ENCODE results near the gene ZNF282. TPM values are rescaled to one million over a fixed set of nuclear protein-coding genes. Genes with fewer than 3 reads are reported as not detected.
"Not testable (repeated sequence)": the region's sequence is repeated elsewhere in the genome, so short reads cannot be mapped to it uniquely, and the experiment has no call there.

The ZNF282 gene
- polyA plus RNA-seq, 12 donors = 13.7 to 22.1 (median 18.9) TPM; not detected in 1

DNA sequence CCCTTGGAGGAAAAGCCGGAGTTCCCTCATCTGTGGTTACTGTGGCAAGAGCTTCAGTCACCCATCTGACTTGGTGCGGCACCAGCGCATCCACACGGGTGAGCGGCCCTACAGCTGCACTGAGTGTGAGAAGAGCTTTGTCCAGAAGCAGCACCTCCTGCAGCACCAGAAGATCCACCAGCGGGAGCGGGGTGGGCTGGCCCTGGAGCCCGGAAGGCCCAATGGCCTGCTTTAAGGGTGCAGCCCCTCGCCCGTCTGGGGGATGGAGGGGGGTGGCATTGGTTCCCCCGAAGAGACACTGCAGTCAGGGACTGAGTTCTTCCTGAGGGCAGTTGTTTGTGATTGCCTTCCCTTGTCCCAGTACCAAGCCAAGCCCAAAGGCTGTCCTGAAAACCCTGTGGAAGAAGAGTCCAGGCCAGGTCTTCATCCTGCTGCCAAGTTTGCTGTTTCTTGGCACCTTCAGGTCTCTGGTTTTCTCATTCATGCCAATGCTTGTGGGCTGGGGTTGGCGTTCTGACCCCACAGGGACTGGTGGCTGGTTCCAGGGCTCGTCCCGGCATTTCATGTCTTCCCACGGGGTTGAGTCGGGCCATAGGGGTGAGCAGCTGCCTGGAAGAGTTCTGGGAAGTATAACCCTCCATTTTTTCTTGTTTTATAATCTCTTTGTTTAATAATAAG, 59.0 kb downstream of the ZNF282 start:
- DNase-seq = no peak

DNA sequence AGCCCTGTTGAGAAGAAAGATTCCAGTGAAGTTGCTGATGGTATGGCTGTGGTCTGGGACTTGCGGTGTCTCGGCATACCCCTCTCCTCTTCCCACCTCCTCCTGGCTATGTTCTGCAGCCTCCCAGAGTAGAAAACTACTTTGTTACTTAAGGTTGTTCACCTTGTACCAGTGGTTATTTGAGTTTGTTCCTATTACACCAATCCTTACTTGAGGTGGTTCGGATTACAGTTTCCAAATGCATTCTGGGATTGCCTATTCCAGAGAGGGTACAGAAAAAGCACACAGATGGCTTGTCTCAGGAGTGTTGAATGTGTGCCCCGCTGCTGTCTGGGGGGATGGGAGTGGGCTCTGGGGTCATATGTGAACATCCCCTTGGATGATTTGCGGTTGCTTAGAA, 59.8 kb downstream of the ZNF282 start:
- DNase-seq = no peak

DNA sequence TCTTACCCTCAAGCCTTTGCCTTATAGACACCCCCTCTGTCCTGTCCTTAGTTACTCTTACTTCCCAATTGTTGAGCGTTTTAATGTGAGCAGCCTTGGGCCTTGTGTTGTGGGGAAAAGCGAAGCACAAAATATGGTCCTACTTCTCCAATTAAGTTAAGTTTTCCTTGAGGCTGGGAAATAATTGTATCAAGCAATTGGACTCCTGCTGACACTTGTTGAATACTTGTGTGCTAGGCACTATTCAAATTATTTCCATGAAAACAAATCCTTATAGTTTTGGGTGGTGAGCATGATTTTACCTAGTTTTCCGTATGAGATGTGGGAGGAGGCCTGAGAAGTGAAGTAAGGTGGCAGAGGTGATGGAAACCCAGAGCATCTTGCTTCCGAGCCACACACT, 61.2 kb downstream of the ZNF282 start:
- DNase-seq = no peak

DNA sequence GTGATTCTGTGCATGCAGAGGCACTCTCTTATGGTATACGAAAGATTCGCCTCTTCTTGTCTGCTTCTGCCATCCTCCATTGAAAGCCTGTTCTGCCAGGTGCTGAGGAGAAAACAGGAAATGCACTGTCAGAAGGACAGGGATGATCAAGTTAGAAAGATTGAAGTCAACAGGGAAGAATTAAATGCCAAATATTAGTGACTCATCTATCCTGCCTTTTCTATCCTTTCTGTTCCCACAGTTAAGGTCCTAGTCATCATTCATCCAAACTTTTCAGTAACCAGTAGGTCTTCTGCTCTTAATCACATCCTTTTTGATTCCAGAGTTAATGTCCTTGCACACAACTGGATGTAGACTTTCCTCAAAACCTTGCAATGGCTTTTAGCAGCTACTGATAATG, 61.8 kb downstream of the ZNF282 start:
- no peak for DNase-seq

DNA sequence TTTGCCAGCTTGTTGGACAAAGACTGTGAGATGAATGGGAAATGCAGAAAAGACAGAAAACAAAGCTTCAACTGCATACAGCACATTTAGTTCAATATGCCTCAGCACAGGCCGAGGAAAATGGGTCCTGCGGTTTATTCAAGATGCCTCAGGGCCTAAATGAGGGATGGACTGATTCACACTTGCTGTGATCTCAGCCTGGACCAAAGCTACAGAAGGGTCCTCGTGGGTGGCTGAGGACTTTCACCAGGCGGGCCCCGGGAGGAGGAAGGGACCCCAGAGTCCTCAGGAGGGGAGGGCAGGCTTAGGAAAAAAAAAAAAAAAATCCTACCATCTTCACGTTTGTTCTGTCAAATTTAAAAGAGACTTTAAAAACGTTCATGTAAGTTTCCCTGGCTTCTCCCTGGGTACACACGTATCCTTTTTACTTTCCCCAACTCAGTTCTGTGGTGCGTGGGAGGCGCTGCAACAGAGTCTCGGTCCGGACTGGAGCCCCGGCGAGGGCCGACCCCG, 66.0 kb downstream of the ZNF282 start:
- no peak for DNase-seq

DNA sequence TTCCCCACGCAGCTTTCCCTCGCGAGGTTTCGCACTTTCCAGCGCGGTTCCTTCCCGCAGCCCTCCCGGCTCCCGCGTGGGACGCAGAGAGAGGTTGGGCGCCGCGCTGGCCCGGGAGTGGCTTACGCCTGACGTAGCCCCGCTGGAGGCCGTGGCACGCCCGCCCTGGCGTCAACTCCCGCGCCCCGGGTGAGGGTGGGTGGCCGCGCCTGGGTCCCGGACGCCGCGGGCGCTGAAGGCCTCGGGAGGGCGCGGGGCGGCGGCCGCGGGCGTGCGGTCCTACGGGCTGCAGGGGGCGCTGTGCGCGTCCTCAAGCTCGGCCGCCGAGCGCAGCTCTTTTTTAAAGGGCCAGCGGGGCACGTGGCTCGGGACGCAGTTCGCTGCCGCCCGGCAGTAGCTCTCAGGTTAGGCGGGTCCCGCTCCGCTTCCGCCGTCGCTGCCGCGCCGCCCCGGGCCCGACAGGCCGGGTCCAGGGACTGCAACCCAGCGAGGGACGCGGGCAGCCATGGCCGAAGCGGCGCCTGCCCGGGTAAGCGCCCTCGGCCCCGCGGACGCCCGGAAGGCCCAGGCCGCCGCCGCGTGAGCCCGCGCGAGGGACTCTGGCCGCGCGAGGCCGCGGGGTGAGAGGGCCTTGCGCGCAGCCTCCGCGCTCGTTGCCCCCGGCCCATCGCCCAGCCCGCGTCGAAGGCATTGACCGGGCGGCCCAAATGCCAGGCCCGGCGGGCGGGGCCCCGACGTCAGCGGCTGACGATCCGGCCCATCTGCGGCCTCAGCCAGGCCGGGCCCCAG, 66.7 kb downstream of the ZNF282 start, which contains the start of gene ZNF783:
TSS of gene ZNF783 (plus strand) at position 368 of the 789 bp plus-strand sequence. CDS start at position 506, 138 bp downstream.
- DNase-seq = peak; percentile 88

DNA sequence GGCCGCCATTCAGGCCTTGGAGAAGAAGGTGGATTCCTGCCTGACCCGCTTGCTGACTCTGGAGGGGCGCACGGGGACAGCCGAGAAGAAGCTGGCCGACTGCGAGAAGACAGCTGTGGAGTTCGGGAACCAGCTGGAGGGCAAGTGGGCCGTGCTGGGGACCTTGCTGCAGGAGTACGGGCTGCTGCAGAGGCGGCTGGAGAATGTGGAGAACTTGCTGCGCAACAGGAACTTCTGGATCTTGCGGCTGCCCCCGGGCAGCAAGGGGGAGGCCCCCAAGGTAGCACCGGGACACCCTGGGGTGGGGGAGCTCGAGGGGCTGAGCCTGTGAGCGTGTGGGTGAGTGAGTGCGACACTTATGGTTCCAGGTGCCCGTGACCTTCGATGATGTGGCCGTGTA, 71.1 kb downstream of the ZNF282 start:
- no peak for DNase-seq

DNA sequence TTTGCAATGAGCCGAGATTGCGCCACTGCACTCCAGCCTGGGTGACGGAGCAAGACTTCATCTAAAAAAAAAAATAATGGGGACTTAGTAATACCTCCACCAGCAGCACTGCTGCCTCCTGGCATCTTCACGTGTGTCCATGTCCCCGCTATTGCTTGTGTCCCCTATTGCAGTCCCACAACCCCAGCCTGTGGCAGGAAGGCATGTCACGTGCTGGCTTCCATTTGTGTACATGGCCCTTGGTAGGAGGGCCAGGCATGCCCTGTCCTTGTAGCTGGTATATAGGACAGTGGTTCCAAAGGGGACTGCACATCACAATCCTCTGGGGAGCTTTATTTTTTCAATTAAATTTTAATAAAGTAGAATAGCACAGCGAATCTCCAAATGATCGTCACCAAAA, 72.4 kb downstream of the ZNF282 start:
- no peak for DNase-seq

DNA sequence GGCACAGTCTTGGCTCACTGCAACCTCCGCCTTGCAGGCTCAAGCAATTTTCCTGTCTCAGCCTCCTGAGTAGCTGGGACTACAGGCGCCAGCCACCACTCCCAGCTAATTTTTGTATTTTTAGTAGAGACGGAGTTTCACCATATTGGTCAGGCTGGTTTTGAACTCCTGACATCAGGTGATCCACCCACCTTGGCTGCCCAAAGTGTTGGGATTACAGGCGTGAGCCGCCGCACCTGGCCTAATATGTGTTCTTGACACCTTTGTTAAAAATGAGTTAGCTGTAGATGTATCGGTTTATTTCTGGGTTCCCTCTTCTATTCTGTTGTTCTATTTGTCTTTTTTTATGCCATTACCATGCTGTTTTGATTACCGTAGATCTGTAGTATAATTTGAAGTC, 79.1 kb downstream of the ZNF282 start:
- not testable (repeated sequence) for DNase-seq

Other genes with a start within 250 kb of the ZNF282 start
- gene PDIA4, start 167.0 kb upstream of the ZNF282 start, polyA plus RNA-seq (ENCODE audit: insufficient read length in 12 of 12) = 10 to 100 TPM in 11 of 12 donors, not detected in 1; 56.5 to 91.6 (median 73.8) TPM
- gene ZNF786, start 104.8 kb upstream of the ZNF282 start, polyA plus RNA-seq (ENCODE audit: insufficient read length in 12 of 12) = 1 to 10 TPM in 10 of 12 donors, not detected in 2; 3.2 to 6.8 (median 4.4) TPM
- 1 to 10 TPM in 11 of 12 donors, not detected in 1; 3.7 to 5.7 (median 4.1) TPM for gene ZNF425, start 69.2 kb upstream of the ZNF282 start, polyA plus RNA-seq (ENCODE audit: insufficient read length in 12 of 12)
- gene ZNF398, start 48.1 kb upstream of the ZNF282 start, polyA plus RNA-seq (ENCODE audit: insufficient read length in 12 of 12) = 10 to 100 TPM in 2 of 12 donors, 1 to 10 TPM in 9, not detected in 1; 4.0 to 12.9 (median 9.1) TPM
- 10 to 100 TPM in 4 of 12 donors, 1 to 10 TPM in 7, not detected in 1; 7.4 to 11.3 (median 9.3) TPM for gene ZNF212, start 44.1 kb downstream of the ZNF282 start, polyA plus RNA-seq (ENCODE audit: insufficient read length in 12 of 12)
- 10 to 100 TPM in 10 of 12 donors, 1 to 10 TPM in 1, not detected in 1; 9.3 to 28.5 (median 11.9) TPM for gene ZNF783, start 66.7 kb downstream of the ZNF282 start, polyA plus RNA-seq (ENCODE audit: insufficient read length in 12 of 12)